Epithelial cell of esophagus (primary cell): ENCODE data around the gene GRIN3A.

Experiments
- DNase-seq: peaks from one replicate; pipeline ENCODE4 v3.0.0; 2010; ENCODE audit warnings: low read depth
- H3K4me3 ChIP-seq: 2 replicates; pipeline ENCODE4 v1.5.1; 2011; ENCODE audit warnings: mild to moderate bottlenecking, low read length, control low read depth
- TF ChIP-seq, protein P1 (sequence below): IDR thresholded peaks from 2 replicates; pipeline ENCODE4 v1.5.1; 2011; ENCODE audit warnings: low read depth, mild to moderate bottlenecking, low read length, control low read depth, inconsistent platforms; ENCODE audit not compliant: insufficient read depth; ENCODE audit errors: missing control alignments

Gene GRIN3A

DNA sequence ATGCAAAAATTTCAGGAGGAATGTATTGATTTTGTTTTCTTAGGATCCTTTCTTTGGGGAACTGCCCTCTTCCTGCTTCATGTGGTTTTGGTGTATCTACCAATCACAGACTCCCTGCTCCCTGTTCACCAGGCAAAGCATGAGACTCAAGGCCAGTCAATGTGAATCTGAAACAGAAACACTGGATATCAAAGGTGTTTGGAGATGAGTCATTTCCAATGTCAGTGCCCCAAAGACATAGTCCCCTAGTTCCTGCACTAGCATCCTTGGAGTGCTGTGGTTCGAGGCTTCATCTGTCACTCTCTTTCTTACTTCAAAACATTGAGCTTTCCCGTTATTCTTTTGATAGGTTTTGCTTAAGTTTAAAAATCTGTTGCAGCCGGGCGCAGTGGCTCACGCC lies 151.8 kb downstream of the GRIN3A start:
- TF ChIP-seq, protein P1, sequence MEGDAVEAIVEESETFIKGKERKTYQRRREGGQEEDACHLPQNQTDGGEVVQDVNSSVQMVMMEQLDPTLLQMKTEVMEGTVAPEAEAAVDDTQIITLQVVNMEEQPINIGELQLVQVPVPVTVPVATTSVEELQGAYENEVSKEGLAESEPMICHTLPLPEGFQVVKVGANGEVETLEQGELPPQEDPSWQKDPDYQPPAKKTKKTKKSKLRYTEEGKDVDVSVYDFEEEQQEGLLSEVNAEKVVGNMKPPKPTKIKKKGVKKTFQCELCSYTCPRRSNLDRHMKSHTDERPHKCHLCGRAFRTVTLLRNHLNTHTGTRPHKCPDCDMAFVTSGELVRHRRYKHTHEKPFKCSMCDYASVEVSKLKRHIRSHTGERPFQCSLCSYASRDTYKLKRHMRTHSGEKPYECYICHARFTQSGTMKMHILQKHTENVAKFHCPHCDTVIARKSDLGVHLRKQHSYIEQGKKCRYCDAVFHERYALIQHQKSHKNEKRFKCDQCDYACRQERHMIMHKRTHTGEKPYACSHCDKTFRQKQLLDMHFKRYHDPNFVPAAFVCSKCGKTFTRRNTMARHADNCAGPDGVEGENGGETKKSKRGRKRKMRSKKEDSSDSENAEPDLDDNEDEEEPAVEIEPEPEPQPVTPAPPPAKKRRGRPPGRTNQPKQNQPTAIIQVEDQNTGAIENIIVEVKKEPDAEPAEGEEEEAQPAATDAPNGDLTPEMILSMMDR, result no peak
- no peak overlapping the region for H3K4me3 ChIP-seq
- DNase-seq, result no peak

DNA sequence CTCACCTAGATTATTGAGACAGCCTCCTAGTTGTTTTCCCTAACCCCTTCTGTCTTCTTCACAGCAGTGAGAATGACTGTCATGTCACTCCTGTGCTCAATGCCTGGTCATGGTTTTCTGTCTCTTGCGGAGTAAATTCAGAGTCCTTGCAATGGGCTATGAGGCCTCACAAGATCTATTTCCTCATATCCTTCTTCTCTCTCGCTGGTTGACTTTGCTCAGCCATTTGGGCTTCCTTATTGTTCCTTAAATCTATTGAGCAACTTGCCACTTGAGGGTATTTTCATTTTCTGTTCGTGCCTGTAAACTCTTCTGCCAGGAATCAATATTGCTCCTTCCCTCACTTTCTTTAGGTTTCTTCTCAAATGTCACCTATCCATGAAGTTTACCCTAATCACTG lies 152.7 kb downstream of the GRIN3A start:
- DNase-seq, result no peak
- H3K4me3 ChIP-seq, result no peak overlapping the region
- TF ChIP-seq, protein P1, result no peak

DNA sequence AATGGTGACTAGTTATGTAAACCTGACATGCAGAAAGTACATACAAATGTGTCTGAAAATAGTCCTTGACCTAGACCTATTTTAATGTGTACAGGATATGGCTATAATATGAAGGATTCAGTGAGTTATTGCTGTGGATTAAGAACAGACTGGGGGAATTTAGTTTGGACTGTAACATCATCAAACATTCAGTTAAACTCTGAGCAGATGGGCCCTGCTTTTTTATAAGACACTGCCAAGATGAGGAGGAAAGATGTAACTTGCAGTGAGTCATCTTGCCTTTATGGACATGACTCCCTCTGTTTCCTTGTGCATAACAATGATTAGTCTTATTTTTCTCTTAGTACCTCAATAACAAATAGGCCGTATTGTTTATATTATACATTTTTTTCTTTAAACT lies 155.9 kb downstream of the GRIN3A start:
- peak; percentile 42 for DNase-seq
- TF ChIP-seq, protein P1, result no peak
- no peak overlapping the region for H3K4me3 ChIP-seq

DNA sequence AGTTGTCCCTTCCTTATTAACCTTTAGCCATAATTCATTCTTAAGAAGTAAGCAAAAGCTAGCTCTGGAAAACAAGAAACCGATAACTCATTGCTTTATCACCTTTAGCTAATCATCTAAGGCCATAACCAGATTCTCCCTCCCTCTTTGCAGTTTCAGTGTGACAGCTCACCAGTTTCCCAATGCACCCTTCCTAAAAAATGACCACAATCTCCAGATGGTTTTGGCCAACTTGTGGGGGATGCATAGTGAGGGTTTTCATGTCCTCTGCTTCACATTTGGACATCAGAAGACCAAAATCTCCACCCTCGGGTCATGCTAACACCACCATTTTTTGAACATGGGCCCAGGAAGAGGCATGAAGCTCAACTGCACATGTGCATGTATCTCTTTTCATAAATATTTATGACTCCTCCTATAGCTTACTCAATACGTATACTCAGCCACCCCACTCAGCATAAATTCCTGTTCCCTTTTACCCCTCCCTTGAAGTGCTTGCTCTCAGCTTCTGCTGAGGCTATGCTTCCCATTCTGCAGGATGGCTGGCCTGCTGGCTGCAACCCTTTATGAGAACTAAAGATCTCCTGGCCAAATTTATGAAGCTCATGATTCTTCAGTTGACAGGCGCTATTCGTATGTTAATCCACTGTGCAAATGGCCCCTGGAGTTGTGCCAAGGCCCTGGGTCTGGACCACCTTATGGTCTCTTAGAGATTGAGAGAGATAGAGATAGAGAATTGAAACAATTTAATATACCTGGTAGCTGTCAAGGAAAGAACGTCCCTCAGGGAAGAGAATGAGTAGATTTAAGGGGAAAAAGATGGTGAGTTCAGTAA lies 158.5 kb downstream of the GRIN3A start:
- TF ChIP-seq, protein P1, result no peak
- no peak for DNase-seq
- no peak overlapping the region for H3K4me3 ChIP-seq

DNA sequence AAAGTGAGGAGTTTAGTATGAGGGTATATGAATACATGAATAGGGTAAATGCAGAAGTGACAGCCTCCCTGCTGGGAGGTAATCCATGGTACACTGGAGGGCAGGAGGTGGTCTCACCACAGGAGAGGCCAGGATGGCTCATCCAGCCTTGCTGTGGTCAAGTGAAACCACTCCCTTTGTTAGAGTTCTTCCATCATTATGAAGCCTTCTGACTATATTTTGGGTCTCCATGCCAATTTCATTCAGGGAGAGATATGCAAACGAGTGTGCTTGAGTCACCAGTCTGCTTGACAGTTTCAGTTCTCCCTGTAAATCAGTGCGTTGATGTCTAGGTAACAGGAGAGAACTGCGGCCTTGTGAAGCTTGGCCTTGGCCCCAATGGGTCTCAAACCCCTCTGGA lies 160.1 kb downstream of the GRIN3A start:
- DNase-seq, result no peak
- TF ChIP-seq, protein P1, result no peak
- H3K4me3 ChIP-seq, result no peak overlapping the region

DNA sequence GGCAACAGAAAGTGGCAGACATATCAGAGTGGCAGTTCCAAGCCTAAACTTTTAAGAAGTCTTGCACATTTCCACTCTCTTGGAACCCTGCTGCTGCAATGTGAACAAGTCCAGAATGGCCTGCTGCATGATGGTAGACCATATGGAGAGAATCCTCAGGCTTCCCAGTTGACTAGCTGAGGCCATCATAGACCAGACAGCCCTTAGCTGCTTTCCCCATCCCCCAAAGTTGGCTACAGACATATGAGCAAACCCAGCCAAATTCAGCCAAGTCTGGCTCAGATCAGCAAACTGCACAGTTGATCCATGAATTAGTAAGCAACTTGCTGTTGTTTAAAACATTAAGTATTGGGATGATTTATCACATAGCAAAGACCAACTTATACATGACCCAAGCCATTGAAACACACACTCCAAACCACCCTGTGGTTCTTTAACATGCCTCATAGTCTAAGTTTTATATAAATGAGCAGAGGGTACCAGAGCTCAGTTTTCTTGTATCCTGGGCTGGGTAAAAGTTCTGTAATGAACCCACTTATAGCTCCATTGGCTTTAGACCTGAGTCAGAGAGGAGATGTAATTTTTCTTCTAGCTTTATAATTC lies 163.6 kb downstream of the GRIN3A start:
- DNase-seq, result no peak
- H3K4me3 ChIP-seq, result no peak overlapping the region
- TF ChIP-seq, protein P1, result no peak
